Gastrocnemius medialis (tissue), 4 donors: Measurements from ENCODE around the gene CCDC183. TPM values are rescaled to one million over a fixed set of nuclear protein-coding genes. Genes with fewer than 3 reads are reported as not detected.
A peak's percentile ranks its signal among the peaks of the same experiment; 100 is the strongest.
"Not testable (repeated sequence)": the region's sequence is repeated elsewhere in the genome, so short reads cannot be mapped to it uniquely, and the experiment has no call there.

ENCODE experiments used
- ATAC-seq, 2 donors: fragments of 150-250 bp; one replicate each; pipeline ENCODE4 v1.9.1; 2016
- DNase-seq, 2 donors: peaks; one replicate each; pipeline ENCODE4 v3.0.0-alpha.2; 2019
- H3K27ac ChIP-seq, 4 donors: fragments of 200-600 bp; sonication (generic); 1 replicate in 1 of 4; 2 replicates in 3 of 4; pipeline ENCODE4 v1.5.1; 2016 to 2018; ENCODE audit warnings: mild to moderate bottlenecking in 2 of 4, moderate library complexity in 1 of 4
- H3K27me3 ChIP-seq, 3 donors: fragments of 200-600 bp; sonication (generic) in 2 of 3; 1 replicate in 1 of 3; 2 replicates in 2 of 3; pipeline versions ENCODE4 v1.5.1 to v1.6.0; 2016 to 2019; ENCODE audit warnings: mild to moderate bottlenecking in 1 of 3, moderate library complexity in 1 of 3
- H3K36me3 ChIP-seq, 2 donors: fragments of 200-600 bp; sonication (generic) in 1 of 2; one replicate each; pipeline ENCODE4 v1.5.1; 2017 to 2018
- H3K4me1 ChIP-seq, 2 donors: fragments of 200-600 bp; sonication (generic) in 1 of 2; one replicate each; pipeline ENCODE4 v1.5.1; 2016 to 2017; ENCODE audit warnings: mild to moderate bottlenecking in 2 of 2
- H3K4me3 ChIP-seq, 4 donors: fragments of 200-600 bp; sonication (generic) in 3 of 4; 1 replicate in 1 of 4; 2 replicates in 3 of 4; pipeline ENCODE4 v1.5.1; 2016 to 2019; ENCODE audit warnings: mild to moderate bottlenecking in 2 of 4
- H3K9me3 ChIP-seq, 3 donors: fragments of 200-600 bp; sonication (generic) in 2 of 3; 1 replicate in 1 of 3; 2 replicates in 2 of 3; pipeline ENCODE4 v1.5.1; 2016 to 2019
- CTCF ChIP-seq, 5 experiments: fragments of 450-650 bp in 3 of 5; fragments of 200-600 bp in 2 of 5; sonication (generic) in 2 of 5; IDR thresholded peaks in 4 of 5; conservative IDR thresholded peaks in 1 of 5; 1 replicate in 4 of 5; 2 replicates in 1 of 5; pipeline ENCODE4 v1.5.1; 2016 to 2019; ENCODE audit warnings: antibody characterized with exemption in 5 of 5, mild to moderate bottlenecking in 3 of 5, moderate library complexity in 3 of 5
- POLR2A ChIP-seq, 2 donors: fragments of 450-650 bp; IDR thresholded peaks; one replicate each; pipeline ENCODE4 v1.6.1; 2017; ENCODE audit warnings: antibody characterized with exemption in 2 of 2, mild to moderate bottlenecking in 2 of 2, moderate library complexity in 2 of 2
- in situ Hi-C, 4 donors: fragments of 200-750 bp; cut with MboI; loops; one replicate each; pipeline versions ENCODE4 v1.15.0 to v1.8.0; 2017; ENCODE audit warnings: low sequenced_read_pairs in 4 of 4
- intact Hi-C: fragments of 100-400 bp; cut with DNase I; formaldehyde crosslinking; loops from one replicate; pipeline ENCODE4 v1.15.1; 2023; ENCODE audit warnings: low total_unique reads
- total RNA-seq, 4 donors: library from RNA; depleted of rRNA; stranded (reverse); fragments of >200 nt; gene quantifications; one replicate each; pipeline versions ENCODE4 v1.1.0 to v1.2.3, GENCODE V29; 2016

CCDC183 gene
- total RNA-seq, 4 donors from 2014 or later: 0.31 TPM; not detected in 3

- H3K4me3 ChIP-seq: no peak overlapping the region
- no peak for DNase-seq
- H3K27ac ChIP-seq: no peak overlapping the region
- no peak for TF ChIP-seq CTCF (IDR thresholded peaks at IDR 0.05 in 4 of 5, conservative IDR thresholded peaks at IDR 0.05 in 1 of 5)
- no peak for TF ChIP-seq POLR2A (IDR thresholded peaks at IDR 0.05)
- intact Hi-C loops (no loop called here), in situ Hi-C loops (no loop called here)
- no peak for ATAC-seq
- peaks cover 0 to 64% of the 10 kb centered on the region in 2 donors for H3K36me3 ChIP-seq
- no peaks in the 10 kb centered on the region for H3K27me3 ChIP-seq
- H3K9me3 ChIP-seq: no peaks in the 10 kb centered on the region
- peaks cover 0 to 4% of the 10 kb centered on the region in 2 donors for H3K4me1 ChIP-seq
These were observed 34.1 kb downstream of the CCDC183 start for GRCh38 chr9:136829981-136830885.

- in situ Hi-C loops: no loop called here
- intact Hi-C loops: no loop called here
- Histone ChIP-seq H3K36me3 (peaks cover 0 to 66% of the 10 kb centered on the region in 2 donors), H3K27ac (no peak overlapping the region), H3K27me3 (no peaks in the 10 kb centered on the region), H3K4me1 (peaks cover 0 to 4% of the 10 kb centered on the region in 2 donors), H3K9me3 (no peaks in the 10 kb centered on the region), H3K4me3 (no peak overlapping the region)
- TF ChIP-seq CTCF (IDR thresholded peaks at IDR 0.05 in 4 of 5, conservative IDR thresholded peaks at IDR 0.05 in 1 of 5) (no peak), POLR2A (IDR thresholded peaks at IDR 0.05) (no peak)
- DNase-seq: no peak
- ATAC-seq: no peak
These were observed 35.0 kb downstream of the CCDC183 start for GRCh38 chr9:136831002-136831719.

- intact Hi-C loops: no loop called here
- H3K36me3 ChIP-seq: peaks cover 0 to 60% of the 10 kb centered on the region in 2 donors
- ATAC-seq (no peak), DNase-seq (no peak)
- in situ Hi-C loops: no loop called here
- no peaks in the 10 kb centered on the region for H3K27me3 ChIP-seq
- H3K9me3 ChIP-seq: no peaks in the 10 kb centered on the region
- no peak overlapping the region for H3K4me3 ChIP-seq
- H3K4me1 ChIP-seq: peaks cover 0 to 4% of the 10 kb centered on the region in 2 donors
- peak overlapping the region in 1 of 4 donors; percentile 69 for H3K27ac ChIP-seq
- TF ChIP-seq POLR2A (IDR thresholded peaks at IDR 0.05) (no peak), CTCF (IDR thresholded peaks at IDR 0.05 in 4 of 5, conservative IDR thresholded peaks at IDR 0.05 in 1 of 5) (no peak)
These were observed 35.6 kb downstream of the CCDC183 start for GRCh38 chr9:136831720-136832104.

- Histone ChIP-seq H3K36me3 (peaks cover 0 to 54% of the 10 kb centered on the region in 2 donors), H3K9me3 (no peaks in the 10 kb centered on the region), H3K27ac (peak overlapping the region; percentile 59 to 74 (median 66)), H3K4me3 (no peak overlapping the region), H3K27me3 (no peaks in the 10 kb centered on the region), H3K4me1 (peaks cover 0 to 4% of the 10 kb centered on the region in 2 donors)
- peak; percentile 89 to 94 for ATAC-seq
- intact Hi-C loops: no loop called here
- peak; percentile 52 to 81 for DNase-seq
- in situ Hi-C loops: no loop called here
- no peak for TF ChIP-seq CTCF (IDR thresholded peaks at IDR 0.05 in 4 of 5, conservative IDR thresholded peaks at IDR 0.05 in 1 of 5)
- TF ChIP-seq POLR2A (IDR thresholded peaks at IDR 0.05): no peak
These were observed 36.4 kb downstream of the CCDC183 start for GRCh38 chr9:136832581-136832980.

GRCh38 chr9:136833381-136834048 lies 37.4 kb downstream of the CCDC183 start:
- H3K27me3 ChIP-seq, DNase-seq, H3K4me1 ChIP-seq, in situ Hi-C loops, H3K4me3 ChIP-seq, ATAC-seq, intact Hi-C loops, H3K9me3 ChIP-seq: not testable (repeated sequence)
- Histone ChIP-seq H3K27ac (peak overlapping the region in 3 of 4 donors; percentile 59 to 74 (median 74)), H3K36me3 (peaks cover 0 to 53% of the 10 kb centered on the region in 2 donors)
